AG09309 (cell line): ENCODE results near the gene KMT2C.

Source experiments
- DNase-seq: peaks from one replicate; pipeline ENCODE4 v3.0.0-alpha.2; 2010; ENCODE audit warnings: low read depth
- H3K4me3 ChIP-seq: 2 replicates; pipeline ENCODE4 v1.5.1; 2011; ENCODE audit warnings: mild to moderate bottlenecking, low read depth, low read length, moderate library complexity; ENCODE audit not compliant: control insufficient read depth
- TF ChIP-seq, protein P1 (sequence below): IDR thresholded peaks from 2 replicates; pipeline ENCODE4 v1.5.1; 2011; ENCODE audit warnings: mild to moderate bottlenecking, low read depth, low read length, inconsistent platforms; ENCODE audit not compliant: insufficient read depth, control insufficient read depth; ENCODE audit errors: missing control alignments

The KMT2C gene

DNA sequence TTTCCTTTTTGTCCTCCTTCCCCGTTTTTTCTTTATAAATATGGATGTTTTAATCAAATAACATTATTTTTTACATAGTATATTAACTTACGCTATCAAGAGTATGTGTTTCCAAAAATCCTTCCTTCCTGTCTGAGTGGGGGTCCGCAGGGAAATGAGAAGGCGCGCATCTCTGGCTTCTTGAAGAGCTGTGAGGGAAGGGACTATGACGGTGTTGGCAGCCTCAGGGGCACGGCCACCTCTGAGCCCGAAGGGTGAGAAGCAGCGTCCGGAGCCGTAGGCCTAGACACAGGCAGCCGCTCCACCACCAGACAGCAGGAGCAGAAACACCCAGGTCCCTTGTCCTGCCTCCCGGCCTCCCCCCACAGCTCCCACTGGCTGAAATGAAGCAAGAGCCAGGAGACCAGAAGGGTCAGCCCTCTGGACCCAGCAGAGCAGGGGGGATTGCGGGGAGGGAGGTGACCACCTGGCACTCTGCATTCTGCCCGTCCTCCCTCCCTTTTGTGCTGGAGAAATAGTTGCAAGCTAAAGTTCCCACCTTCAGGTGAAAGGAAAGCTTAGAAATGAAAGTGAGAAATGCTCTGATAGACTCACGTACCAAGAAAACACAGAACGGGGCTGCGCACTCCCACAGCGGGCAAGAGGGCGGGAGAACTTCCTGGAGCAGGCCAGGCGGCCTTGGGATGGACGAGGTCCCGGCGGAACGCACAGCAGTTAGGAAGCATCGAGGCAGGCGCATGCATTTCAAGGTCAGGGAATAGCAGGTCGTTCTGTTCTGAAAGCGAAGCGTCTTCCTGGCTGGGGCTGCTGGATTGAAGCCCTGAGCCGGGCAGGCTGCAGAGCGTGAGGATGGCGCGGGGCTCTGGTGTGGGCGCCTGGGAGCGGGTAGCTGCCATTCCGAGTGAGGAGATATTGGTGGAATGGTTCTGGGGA lies 304.9 kb downstream of the KMT2C start:
- TF ChIP-seq, protein P1, sequence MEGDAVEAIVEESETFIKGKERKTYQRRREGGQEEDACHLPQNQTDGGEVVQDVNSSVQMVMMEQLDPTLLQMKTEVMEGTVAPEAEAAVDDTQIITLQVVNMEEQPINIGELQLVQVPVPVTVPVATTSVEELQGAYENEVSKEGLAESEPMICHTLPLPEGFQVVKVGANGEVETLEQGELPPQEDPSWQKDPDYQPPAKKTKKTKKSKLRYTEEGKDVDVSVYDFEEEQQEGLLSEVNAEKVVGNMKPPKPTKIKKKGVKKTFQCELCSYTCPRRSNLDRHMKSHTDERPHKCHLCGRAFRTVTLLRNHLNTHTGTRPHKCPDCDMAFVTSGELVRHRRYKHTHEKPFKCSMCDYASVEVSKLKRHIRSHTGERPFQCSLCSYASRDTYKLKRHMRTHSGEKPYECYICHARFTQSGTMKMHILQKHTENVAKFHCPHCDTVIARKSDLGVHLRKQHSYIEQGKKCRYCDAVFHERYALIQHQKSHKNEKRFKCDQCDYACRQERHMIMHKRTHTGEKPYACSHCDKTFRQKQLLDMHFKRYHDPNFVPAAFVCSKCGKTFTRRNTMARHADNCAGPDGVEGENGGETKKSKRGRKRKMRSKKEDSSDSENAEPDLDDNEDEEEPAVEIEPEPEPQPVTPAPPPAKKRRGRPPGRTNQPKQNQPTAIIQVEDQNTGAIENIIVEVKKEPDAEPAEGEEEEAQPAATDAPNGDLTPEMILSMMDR, result no peak
- no peak overlapping the region for H3K4me3 ChIP-seq
- DNase-seq, result no peak

DNA sequence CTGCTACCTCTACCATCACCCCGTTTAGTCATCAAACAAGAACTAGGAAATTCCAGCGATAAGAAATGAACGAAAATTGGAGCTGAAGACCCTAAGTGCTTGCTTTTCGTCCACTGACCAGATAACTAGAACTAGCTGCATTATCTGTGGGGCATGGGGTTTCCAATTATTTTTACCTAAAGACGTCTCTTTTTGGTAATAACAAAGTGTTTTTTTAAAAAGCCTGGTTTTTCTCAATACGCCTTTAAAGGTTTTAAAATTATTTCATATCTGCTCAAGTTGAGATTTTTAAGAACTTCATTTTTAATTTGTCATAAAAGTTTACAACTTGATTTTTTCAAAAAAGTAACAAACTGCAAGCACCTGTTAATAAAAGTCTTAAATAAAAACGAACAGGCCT lies 306.1 kb downstream of the KMT2C start:
- no peak overlapping the region for H3K4me3 ChIP-seq
- TF ChIP-seq, protein P1, result no peak
- DNase-seq, result no peak

DNA sequence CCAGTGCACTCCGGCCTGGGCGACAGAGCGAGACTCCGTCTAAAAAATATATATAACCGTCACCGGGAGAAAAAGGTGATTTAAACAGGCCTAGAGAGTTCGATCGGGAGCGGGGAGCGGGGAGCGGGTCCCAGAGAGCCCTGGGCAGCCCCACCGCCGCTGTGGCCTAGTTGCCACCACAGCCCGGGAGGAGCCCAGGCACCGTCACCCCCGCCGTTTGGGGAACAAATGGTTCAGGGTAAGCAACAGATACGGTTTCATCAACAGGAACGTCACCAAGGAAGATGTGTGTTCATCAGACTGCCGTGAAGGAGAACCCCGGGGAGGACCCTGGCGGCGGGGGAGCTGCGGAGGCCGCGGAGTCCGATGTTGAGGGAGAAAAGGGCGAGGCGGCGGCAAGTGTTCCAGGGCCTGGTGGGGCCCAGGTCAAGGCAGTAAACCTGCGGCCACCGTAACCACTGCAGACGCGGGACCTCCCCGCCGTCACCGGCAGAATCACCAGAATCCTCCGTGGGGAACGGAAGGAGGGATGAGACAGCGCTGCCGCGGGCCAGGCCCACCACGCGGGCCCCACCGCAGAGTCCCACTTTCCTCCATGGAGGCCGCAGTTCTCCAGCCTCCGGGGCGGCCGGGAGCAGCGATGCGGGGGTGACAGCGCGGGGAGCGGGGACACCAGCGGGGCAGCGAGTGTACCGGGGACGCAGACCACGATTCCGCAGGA lies 306.9 kb downstream of the KMT2C start:
- H3K4me3 ChIP-seq, result no peak overlapping the region
- TF ChIP-seq, protein P1, result no peak
- DNase-seq, result no peak

DNA sequence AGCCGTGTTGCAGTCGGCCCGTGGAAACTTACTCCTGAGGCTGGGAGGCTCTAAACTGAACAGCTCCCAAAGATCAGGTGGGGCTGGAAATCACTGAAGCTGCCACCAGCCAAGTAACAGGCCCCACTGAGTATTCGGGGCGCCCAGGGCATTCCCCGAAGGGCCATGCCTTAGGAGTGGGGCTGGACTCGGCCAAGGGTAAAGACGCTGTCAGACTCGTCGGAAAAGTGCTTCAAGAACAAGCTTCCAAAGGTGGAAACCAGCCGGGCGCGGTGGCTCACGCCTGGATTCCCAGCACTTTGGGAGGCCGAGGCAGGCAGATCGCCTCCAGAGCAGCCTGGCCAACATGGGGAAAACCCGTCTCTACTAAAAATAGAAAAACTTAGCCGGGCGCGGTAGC lies 307.6 kb downstream of the KMT2C start:
- TF ChIP-seq, protein P1, result no peak
- no peak overlapping the region for H3K4me3 ChIP-seq
- DNase-seq, result no peak

DNA sequence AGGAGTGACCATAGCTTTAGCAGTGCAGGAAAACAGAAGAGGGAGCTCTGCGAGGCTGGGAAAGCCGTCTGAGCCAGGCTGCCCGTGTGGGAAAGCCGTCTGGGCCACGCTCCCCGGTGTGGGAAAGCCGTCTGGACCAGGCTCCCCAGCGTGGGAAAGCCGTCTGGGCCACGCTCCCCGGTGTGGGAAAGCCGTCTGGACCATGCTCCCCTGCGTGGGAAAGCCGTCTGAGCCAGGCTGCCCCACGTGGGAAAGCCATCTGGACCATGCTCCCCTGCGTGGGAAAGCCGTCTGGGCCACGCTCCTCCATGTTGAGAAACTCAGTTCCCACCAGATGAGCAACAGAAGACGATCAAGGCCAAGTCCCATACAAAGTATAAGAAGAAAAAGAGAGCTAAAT lies 308.6 kb downstream of the KMT2C start:
- no peak for DNase-seq
- TF ChIP-seq, protein P1, result no peak
- H3K4me3 ChIP-seq, result no peak overlapping the region

DNA sequence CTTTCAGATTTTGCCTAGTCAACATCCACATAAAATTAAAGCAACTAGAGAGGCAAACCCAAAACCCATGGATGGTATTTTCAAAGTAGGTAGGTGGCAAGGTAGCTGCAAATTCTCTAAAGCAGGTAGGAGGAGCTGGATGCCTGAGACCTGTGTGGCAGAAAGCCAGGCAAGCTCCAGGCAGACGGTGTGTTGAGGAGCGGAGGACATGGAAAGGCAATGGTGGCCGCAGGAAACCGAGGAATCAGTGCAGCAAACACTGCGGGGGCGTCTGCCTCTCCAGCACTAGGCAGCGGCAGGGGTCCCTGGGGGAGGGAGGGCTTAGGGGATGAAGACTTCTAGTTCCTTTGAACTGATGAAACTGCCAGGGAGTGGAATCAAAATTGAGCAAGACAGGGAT lies 309.1 kb downstream of the KMT2C start:
- DNase-seq, result no peak
- no peak overlapping the region for H3K4me3 ChIP-seq
- TF ChIP-seq, protein P1, result no peak
